22Rv1 (cell line): ENCODE data around the gene ZYX.

ENCODE experiments used
- CTCF ChIP-seq: fragments of 450-650 bp; IDR thresholded peaks from 2 replicates; pipeline ENCODE4 v1.5.1; 2017; ENCODE audit warnings: mild to moderate bottlenecking
- ZFX ChIP-seq: fragments of 450-650 bp; IDR thresholded peaks from 2 replicates; pipeline ENCODE4 v1.6.1; 2017; ENCODE audit warnings: antibody characterized with exemption, borderline replicate concordance

DNA sequence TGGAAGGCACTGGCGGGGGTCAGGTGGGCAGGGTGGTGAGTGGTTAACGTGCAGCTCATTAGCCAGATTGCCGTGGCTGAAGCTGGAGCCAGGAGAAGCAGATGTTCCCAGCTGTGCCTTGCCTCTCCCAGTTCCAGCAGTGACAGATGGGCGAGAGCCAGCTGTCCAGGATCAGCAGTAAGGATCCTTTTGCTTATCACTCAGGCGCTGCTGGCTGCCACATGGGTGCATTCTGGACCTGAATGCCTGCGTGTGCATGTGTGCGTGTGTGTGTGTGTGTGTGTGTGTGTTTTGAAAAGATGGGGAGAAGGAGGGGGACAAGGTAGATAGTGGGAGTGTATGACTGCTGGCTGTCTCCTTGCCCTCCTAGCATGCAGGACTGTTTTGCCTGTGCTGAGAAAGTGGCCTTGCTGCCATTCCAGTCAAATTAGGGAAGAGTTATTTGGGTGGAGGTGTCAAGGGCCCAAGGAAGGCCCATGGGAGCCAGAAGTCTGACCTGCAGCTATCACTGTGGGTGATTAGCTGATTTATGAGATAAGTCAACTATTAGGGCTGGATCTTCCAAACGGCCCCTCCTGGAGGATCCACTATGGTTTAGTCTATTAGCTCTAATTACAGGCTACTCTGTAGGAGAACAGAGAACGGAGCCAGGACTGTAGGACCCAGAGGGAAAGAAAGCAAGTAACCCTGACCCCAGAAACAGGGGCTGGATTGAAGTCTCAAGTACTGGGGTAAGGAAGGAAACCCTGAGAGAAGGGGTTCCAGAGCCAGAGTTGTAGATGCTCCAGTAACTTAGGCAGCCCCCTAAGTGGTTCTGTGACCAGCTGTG lies 24.2 kb downstream of the ZYX start:
- TF ChIP-seq CTCF (no peak), ZFX (no peak)
